ENCODE measurements around the gene TMEM63A. TPM values are rescaled to one million over a fixed set of nuclear protein-coding genes. Genes with fewer than 3 reads are reported as not detected.
"Not testable (repeated sequence)": the region's sequence is repeated elsewhere in the genome, so short reads cannot be mapped to it uniquely, and the experiment has no call there.

Gene TMEM63A
- polyA plus RNA-seq, 1 donor (not counting 4 experiments of a cell fraction or from before 2014, with no cell fraction given): 16.5 TPM

- TF ChIP-seq CTCF (optimal IDR thresholded peaks at IDR 0.05 in 1 of 3, IDR thresholded peaks at IDR 0.05 in 1 of 3, conservative IDR thresholded peaks at IDR 0.05 in 1 of 3; ENCODE audit: extremely low read depth in 1 of 3, insufficient read depth in 2 of 3, low read length in 3 of 3) (no peak), EZH2 (IDR thresholded peaks at IDR 0.05; ENCODE audit: low read length) (no peak)
- no peak overlapping the region for H3K4me3 ChIP-seq (ENCODE audit: control insufficient read depth in 2 of 3, extremely low read depth in 1 of 3, insufficient read depth in 2 of 3, low read depth in 1 of 3, low read length in 3 of 3)
- H3K36me3 ChIP-seq (ENCODE audit: control insufficient read depth in 2 of 2, extremely low read depth in 1 of 2, insufficient read depth in 2 of 2, low read length in 2 of 2): no peaks in the 10 kb centered on the region
- H3K27me3 ChIP-seq (ENCODE audit: control insufficient read depth, extremely low read depth, insufficient read depth, low read length): no peaks in the 10 kb centered on the region
- dilution Hi-C loops (cut with MboI; ENCODE audit: extremely low pct_ligation_motif_present, low sequenced_read_pairs): no loop called here
- no peak overlapping the region for H2AFZ ChIP-seq (ENCODE audit: control insufficient read depth, low read length)
- H3K27ac ChIP-seq (ENCODE audit: control insufficient read depth, insufficient read depth, low read length): no peak overlapping the region
- H3K9me1 ChIP-seq (ENCODE audit: control insufficient read depth, extremely low read depth, insufficient read depth, low read length): peaks cover 3% of the 10 kb centered on the region
- no peaks in the 10 kb centered on the region for H3K9me3 ChIP-seq (ENCODE audit: control insufficient read depth, low read depth, low read length)
- H3K79me2 ChIP-seq (ENCODE audit: control insufficient read depth, insufficient read depth, low read length): no peaks in the 10 kb centered on the region
- H3K4me2 ChIP-seq (ENCODE audit: control insufficient read depth, extremely low read depth, insufficient read depth, low read depth, low read length): no peak overlapping the region
- DNase-seq (ENCODE audit: low read depth, low spot score): no peak
- FAIRE-seq: no peak
- H4K20me1 ChIP-seq (ENCODE audit: control insufficient read depth, extremely low read depth, insufficient read depth, low read length): no peaks in the 10 kb centered on the region
- H3K9ac ChIP-seq (ENCODE audit: control insufficient read depth, extremely low read depth, insufficient read depth, low read length): no peak overlapping the region
- peaks cover 2% of the 10 kb centered on the region for H3K4me1 ChIP-seq (ENCODE audit: control insufficient read depth, extremely low read depth, insufficient read depth, low read length)
Observed at GRCh38 chr1:225930566-225930965, 48.4 kb upstream of the TMEM63A start.

GRCh38 chr1:225929462-225929861 lies 47.3 kb upstream of the TMEM63A start:
- dilution Hi-C loops (cut with MboI; ENCODE audit: extremely low pct_ligation_motif_present, low sequenced_read_pairs); H3K4me3 ChIP-seq (ENCODE audit: control insufficient read depth in 2 of 3, extremely low read depth in 1 of 3, insufficient read depth in 2 of 3, low read depth in 1 of 3, low read length in 3 of 3); H4K20me1 ChIP-seq (ENCODE audit: control insufficient read depth, extremely low read depth, insufficient read depth, low read length); H3K79me2 ChIP-seq (ENCODE audit: control insufficient read depth, insufficient read depth, low read length); H3K9ac ChIP-seq (ENCODE audit: control insufficient read depth, extremely low read depth, insufficient read depth, low read length); FAIRE-seq; H3K9me3 ChIP-seq (ENCODE audit: control insufficient read depth, low read depth, low read length); DNase-seq (ENCODE audit: low read depth, low spot score); H3K27ac ChIP-seq (ENCODE audit: control insufficient read depth, insufficient read depth, low read length); H2AFZ ChIP-seq (ENCODE audit: control insufficient read depth, low read length); H3K36me3 ChIP-seq (ENCODE audit: control insufficient read depth in 2 of 2, extremely low read depth in 1 of 2, insufficient read depth in 2 of 2, low read length in 2 of 2); H3K27me3 ChIP-seq (ENCODE audit: control insufficient read depth, extremely low read depth, insufficient read depth, low read length); H3K4me1 ChIP-seq (ENCODE audit: control insufficient read depth, extremely low read depth, insufficient read depth, low read length); H3K9me1 ChIP-seq (ENCODE audit: control insufficient read depth, extremely low read depth, insufficient read depth, low read length); H3K4me2 ChIP-seq (ENCODE audit: control insufficient read depth, extremely low read depth, insufficient read depth, low read depth, low read length): not testable (repeated sequence)

Data from keratinocyte (primary cell).